SK-N-SH treated with all-trans-retinoic acid at 6 μM for 48 hours (cell line): ENCODE results near the gene CENPP.

Experiments used
- ARNTL ChIP-seq: fragments of 450-650 bp; formaldehyde crosslinking; IDR thresholded peaks from 2 replicates; pipeline ENCODE4 v1.5.0; 2020; ENCODE audit warnings: low read depth, mild to moderate bottlenecking, moderate library complexity, borderline replicate concordance
- CSDC2 ChIP-seq: fragments of 250-450 bp; sonication (Bioruptor Pico); IDR thresholded peaks from 2 replicates; pipeline ENCODE4 v1.5.0; 2020; ENCODE audit warnings: mild to moderate bottlenecking, moderate library complexity
- GLIS3 ChIP-seq: fragments of 250-450 bp; sonication (Bioruptor Pico); IDR thresholded peaks from 2 replicates; pipeline ENCODE4 v1.5.0; 2020; ENCODE audit warnings: mild to moderate bottlenecking, moderate library complexity
- PPARA ChIP-seq: fragments of 250-450 bp; sonication (Bioruptor Pico); IDR thresholded peaks from 2 replicates; pipeline ENCODE4 v1.5.0; 2020; ENCODE audit warnings: mild to moderate bottlenecking, borderline replicate concordance
- RARB ChIP-seq: fragments of 250-450 bp; sonication (Bioruptor Pico); IDR thresholded peaks from 2 replicates; pipeline ENCODE4 v1.8.0; 2021; ENCODE audit warnings: mild to moderate bottlenecking, moderate library complexity
- SNAI2 ChIP-seq: fragments of 250-450 bp; sonication (Bioruptor Pico); IDR thresholded peaks from 2 replicates; pipeline ENCODE4 v1.5.0; 2020; ENCODE audit warnings: mild to moderate bottlenecking, moderate library complexity
- ZC3H10 ChIP-seq: fragments of 250-450 bp; sonication (Bioruptor Pico); IDR thresholded peaks from 2 replicates; pipeline ENCODE4 v1.5.1; 2021; ENCODE audit warnings: mild to moderate bottlenecking, moderate library complexity
- ZFP3 ChIP-seq: fragments of 250-450 bp; sonication (Bioruptor Pico); IDR thresholded peaks from 2 replicates; pipeline ENCODE4 v1.5.0; 2020; ENCODE audit warnings: mild to moderate bottlenecking, moderate library complexity
- ZFP30 ChIP-seq: fragments of 450-650 bp; formaldehyde crosslinking; IDR thresholded peaks from 2 replicates; pipeline ENCODE4 v1.5.0; 2022; ENCODE audit warnings: mild to moderate bottlenecking, moderate library complexity
- ZNF565 ChIP-seq: fragments of 450-650 bp; formaldehyde crosslinking; conservative IDR thresholded peaks from 2 replicates; pipeline ENCODE4 v1.5.0; 2020; ENCODE audit warnings: low read depth, mild to moderate bottlenecking, moderate library complexity
- ZNF70 ChIP-seq: fragments of 450-650 bp; formaldehyde crosslinking; IDR thresholded peaks from 2 replicates; pipeline ENCODE4 v1.5.0; 2020; ENCODE audit warnings: mild to moderate bottlenecking, moderate library complexity
- ZNF8 ChIP-seq: fragments of 450-650 bp; formaldehyde crosslinking; IDR thresholded peaks from 2 replicates; pipeline ENCODE4 v1.5.0; 2020; ENCODE audit warnings: mild to moderate bottlenecking, moderate library complexity
- TF ChIP-seq, protein P1 (sequence below): fragments of 250-450 bp; sonication (Bioruptor Pico); IDR thresholded peaks from 2 replicates; pipeline ENCODE4 v1.5.1; 2020; ENCODE audit warnings: low read depth, mild to moderate bottlenecking, moderate library complexity
- TF ChIP-seq, protein P2 (sequence below): fragments of 250-450 bp; sonication (Bioruptor Pico); IDR thresholded peaks from 2 replicates; pipeline ENCODE4 v1.8.0; 2020; ENCODE audit warnings: mild to moderate bottlenecking, moderate library complexity, borderline replicate concordance

DNA sequence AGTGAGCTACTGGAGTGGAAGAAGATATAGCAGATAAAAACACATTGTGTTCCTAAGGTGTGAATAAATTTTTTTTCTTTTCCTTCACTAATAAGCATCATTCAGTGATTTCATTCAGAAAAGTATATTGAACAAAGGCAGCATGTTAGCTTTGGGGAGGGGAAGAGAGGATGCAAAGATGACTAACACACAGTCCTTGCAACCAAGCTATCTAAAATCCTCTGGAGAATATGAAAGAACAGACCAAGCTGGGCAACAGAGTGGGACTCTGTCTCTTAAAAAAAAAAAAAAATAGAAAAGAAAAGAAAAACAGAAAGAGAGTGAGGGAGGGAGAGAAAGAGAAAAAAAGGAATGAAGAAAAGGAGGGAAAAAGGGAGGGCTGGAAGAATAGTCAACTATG lies 120.8 kb downstream of the CENPP start:
- TF ChIP-seq ZNF8 (CRISPR knock-in tag), result no peak
- TF ChIP-seq, protein P1, sequence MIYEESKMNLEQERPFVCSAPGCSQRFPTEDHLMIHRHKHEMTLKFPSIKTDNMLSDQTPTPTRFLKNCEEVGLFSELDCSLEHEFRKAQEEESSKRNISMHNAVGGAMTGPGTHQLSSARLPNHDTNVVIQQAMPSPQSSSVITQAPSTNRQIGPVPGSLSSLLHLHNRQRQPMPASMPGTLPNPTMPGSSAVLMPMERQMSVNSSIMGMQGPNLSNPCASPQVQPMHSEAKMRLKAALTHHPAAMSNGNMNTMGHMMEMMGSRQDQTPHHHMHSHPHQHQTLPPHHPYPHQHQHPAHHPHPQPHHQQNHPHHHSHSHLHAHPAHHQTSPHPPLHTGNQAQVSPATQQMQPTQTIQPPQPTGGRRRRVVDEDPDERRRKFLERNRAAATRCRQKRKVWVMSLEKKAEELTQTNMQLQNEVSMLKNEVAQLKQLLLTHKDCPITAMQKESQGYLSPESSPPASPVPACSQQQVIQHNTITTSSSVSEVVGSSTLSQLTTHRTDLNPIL (CRISPR knock-in tag), result no peak
- no peak for TF ChIP-seq CSDC2 (CRISPR knock-in tag)
- TF ChIP-seq ARNTL (CRISPR knock-in tag), result no peak
- TF ChIP-seq SNAI2 (CRISPR knock-in tag), result no peak
- TF ChIP-seq, protein P2, sequence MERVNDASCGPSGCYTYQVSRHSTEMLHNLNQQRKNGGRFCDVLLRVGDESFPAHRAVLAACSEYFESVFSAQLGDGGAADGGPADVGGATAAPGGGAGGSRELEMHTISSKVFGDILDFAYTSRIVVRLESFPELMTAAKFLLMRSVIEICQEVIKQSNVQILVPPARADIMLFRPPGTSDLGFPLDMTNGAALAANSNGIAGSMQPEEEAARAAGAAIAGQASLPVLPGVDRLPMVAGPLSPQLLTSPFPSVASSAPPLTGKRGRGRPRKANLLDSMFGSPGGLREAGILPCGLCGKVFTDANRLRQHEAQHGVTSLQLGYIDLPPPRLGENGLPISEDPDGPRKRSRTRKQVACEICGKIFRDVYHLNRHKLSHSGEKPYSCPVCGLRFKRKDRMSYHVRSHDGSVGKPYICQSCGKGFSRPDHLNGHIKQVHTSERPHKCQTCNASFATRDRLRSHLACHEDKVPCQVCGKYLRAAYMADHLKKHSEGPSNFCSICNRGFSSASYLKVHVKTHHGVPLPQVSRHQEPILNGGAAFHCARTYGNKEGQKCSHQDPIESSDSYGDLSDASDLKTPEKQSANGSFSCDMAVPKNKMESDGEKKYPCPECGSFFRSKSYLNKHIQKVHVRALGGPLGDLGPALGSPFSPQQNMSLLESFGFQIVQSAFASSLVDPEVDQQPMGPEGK (CRISPR knock-in tag), result no peak
- TF ChIP-seq RARB, result no peak
- TF ChIP-seq ZFP3 (CRISPR knock-in tag), result no peak
- no peak for TF ChIP-seq GLIS3 (CRISPR knock-in tag)
- no peak for TF ChIP-seq PPARA (CRISPR knock-in tag)
- no peak for TF ChIP-seq ZC3H10 (CRISPR knock-in tag)
- no peak for TF ChIP-seq ZNF565 (CRISPR knock-in tag)
- TF ChIP-seq ZFP30 (CRISPR knock-in tag), result no peak
- no peak for TF ChIP-seq ZNF70 (CRISPR knock-in tag)
